GM12878 (cell line): ENCODE results near the gene MRM3. TPM values are rescaled to one million over a fixed set of nuclear protein-coding genes. Genes with fewer than 3 reads are reported as not detected.

Source experiments
- ASH2L ChIP-seq: fragments of 300-600, 200-600 bp; sonication (generic); IDR thresholded peaks from 2 replicates; pipeline ENCODE4 v1.6.1; 2017; ENCODE audit warnings: low read depth, mild to moderate bottlenecking, borderline replicate concordance
- BHLHE40 ChIP-seq, 2 experiments: fragments of 450-650 bp in 1 of 2; IDR thresholded peaks; 2 replicates each; pipeline ENCODE4 v1.6.1; 2011 to 2017; ENCODE audit warnings: low read depth in 2 of 2, borderline replicate concordance in 1 of 2, improper control_type of control experiment in 1 of 2, low read length in 1 of 2, mild to moderate bottlenecking in 1 of 2
- EGR1 ChIP-seq, 2 experiments: IDR thresholded peaks; 1 replicate in 1 of 2; 2 replicates in 1 of 2; pipeline ENCODE4 v1.6.1; 2011 to 2012; ENCODE audit warnings: low read depth in 2 of 2, low read length in 2 of 2, borderline replicate concordance in 1 of 2, mild to moderate bottlenecking in 1 of 2, moderate library complexity in 1 of 2
- HDAC6 ChIP-seq: fragments of 200-600 bp; sonication (generic); IDR thresholded peaks from one replicate; pipeline ENCODE4 v1.8.0; 2017; ENCODE audit warnings: antibody characterized with exemption; ENCODE audit not compliant: unreplicated experiment
- NFXL1 ChIP-seq: fragments of 450-650 bp; IDR thresholded peaks from 2 replicates; pipeline ENCODE4 v1.6.1; 2017; ENCODE audit warnings: antibody characterized with exemption, mild to moderate bottlenecking, borderline replicate concordance
- NR2C1 ChIP-seq: fragments of 450-650 bp; IDR thresholded peaks from 2 replicates; pipeline ENCODE4 v1.6.1; 2017; ENCODE audit warnings: antibody characterized with exemption, mild to moderate bottlenecking, moderate library complexity
- RB1 ChIP-seq: fragments of 450-650 bp; formaldehyde crosslinking; IDR thresholded peaks from 2 replicates; pipeline ENCODE4 v1.6.1; 2017; ENCODE audit warnings: mild to moderate bottlenecking, borderline replicate concordance
- SIX5 ChIP-seq: IDR thresholded peaks from 2 replicates; pipeline ENCODE4 v1.6.1; 2011; ENCODE audit warnings: mild to moderate bottlenecking, low read depth, low read length, moderate library complexity; ENCODE audit not compliant: severe bottlenecking
- STAT3 ChIP-seq: IDR thresholded peaks from 2 replicates; pipeline ENCODE4 v1.6.1; 2011; ENCODE audit warnings: low read depth, low read length, improper control_type of control experiment
- TARDBP ChIP-seq: IDR thresholded peaks from 2 replicates; pipeline ENCODE4 v1.6.1; 2016; ENCODE audit warnings: borderline replicate concordance
- TCF12 ChIP-seq: IDR thresholded peaks from 2 replicates; pipeline ENCODE4 v1.6.1; 2011; ENCODE audit warnings: low read depth, mild to moderate bottlenecking, low read length
- TCF7 ChIP-seq: IDR thresholded peaks from 2 replicates; pipeline ENCODE4 v1.6.1; 2014; ENCODE audit warnings: antibody characterized with exemption, borderline replicate concordance
- ZNF207 ChIP-seq: fragments of 450-650 bp; IDR thresholded peaks from 2 replicates; pipeline ENCODE4 v1.6.1; 2014; ENCODE audit warnings: antibody characterized with exemption, mild to moderate bottlenecking, borderline replicate concordance
- polyA plus RNA-seq, 11 experiments: library from polyadenylated mRNA; depleted of rRNA in 4 of 11; unstranded in 6 of 11; stranded (reverse) in 5 of 11; fragments of >200 nt; fragmentation: Nextera tagmentation in 4 of 11; fragmentation: Illumina TruSeq in 1 of 11; extraction: Ambion mirVana in 4 of 11; extraction: Trizol in 1 of 11; gene quantifications; 1 replicate in 1 of 11; 2 replicates in 10 of 11; pipeline versions ENCODE4 v1.2.1 to v1.2.3, GENCODE V29; 2011 to 2016; ENCODE audit warnings: inconsistent platforms in 2 of 11, missing spikeins in 2 of 11, low read depth in 1 of 11
- total RNA-seq, 4 experiments: library from RNA; depleted of rRNA in 3 of 4; stranded (reverse); fragments of >200 nt in 3 of 4; fragmentation: Illumina TruSeq in 1 of 4; extraction: Trizol in 1 of 4; gene quantifications; 2 replicates each; pipeline versions ENCODE4 v1.2.1 to v1.2.3, GENCODE V29; 2013 to 2021
- TF ChIP-seq, protein P1 (sequence below): fragments of 450-650 bp; IDR thresholded peaks from 2 replicates; pipeline ENCODE4 v1.6.1; 2018; ENCODE audit warnings: mild to moderate bottlenecking, low read depth, moderate library complexity; ENCODE audit not compliant: partially characterized antibody
- TF ChIP-seq, protein P2 (sequence below): fragments of 450-650 bp; IDR thresholded peaks from 2 replicates; pipeline ENCODE4 v1.6.1; 2017; ENCODE audit warnings: low read depth, mild to moderate bottlenecking, moderate library complexity
- TF ChIP-seq, protein P3 (sequence below): IDR thresholded peaks from 2 replicates; pipeline ENCODE4 v1.6.1; 2011; ENCODE audit warnings: mild to moderate bottlenecking, low read depth, low read length, moderate library complexity; ENCODE audit not compliant: insufficient replicate concordance
- TF ChIP-seq, protein P4 (sequence below): fragments of 450-650 bp; formaldehyde crosslinking; IDR thresholded peaks from 2 replicates; pipeline ENCODE4 v1.4.0; 2020; ENCODE audit warnings: mild to moderate bottlenecking, moderate library complexity
- TF ChIP-seq, protein P5 (sequence below): IDR thresholded peaks from 2 replicates; pipeline ENCODE4 v1.6.1; 2012; ENCODE audit warnings: low read length, inconsistent platforms

Gene MRM3
- total and polyA plus RNA-seq, 10 of the 15 experiments (the other 5 are each of a cell fraction or from before 2014, with no cell fraction given), result 2.3 to 48.9 (median 26.6) TPM

DNA sequence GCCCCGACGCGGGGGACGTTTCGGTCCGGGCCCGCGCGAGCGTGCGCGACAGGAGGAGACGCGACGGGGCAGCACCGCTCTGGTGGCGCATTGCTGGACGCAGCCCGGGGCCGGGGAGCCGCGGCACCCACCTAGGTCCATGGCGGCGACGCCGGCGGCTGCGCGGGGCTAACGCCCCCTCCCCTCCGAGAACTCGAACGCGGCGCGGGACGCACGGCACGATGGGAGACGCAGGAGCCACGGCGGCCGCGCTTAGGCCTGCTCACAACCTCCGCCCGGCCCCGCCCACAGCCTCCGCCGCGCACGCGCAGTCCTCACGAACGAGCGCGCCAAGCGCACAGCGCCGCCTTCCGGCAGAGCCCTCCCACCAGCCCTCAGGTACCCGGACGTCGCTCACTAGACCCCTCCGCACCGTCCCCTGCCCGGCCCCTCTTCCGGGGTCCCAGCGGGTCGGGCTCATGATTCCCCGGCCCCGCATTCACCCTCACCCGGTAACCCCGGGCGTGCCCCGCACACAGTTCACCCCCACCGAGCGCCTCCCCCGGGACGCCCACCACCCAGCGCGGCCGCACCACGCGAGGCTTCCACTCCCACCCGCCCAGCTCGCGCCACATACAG lies 30.0 kb upstream of the MRM3 start, which contains the start of gene GEMIN4 (continued):
- TF ChIP-seq SIX5 (peak; percentile 2), EGR1 (IDR thresholded peaks at IDR 0.05; ENCODE audit: borderline replicate concordance in 1 of 2, low read depth in 2 of 2, low read length in 2 of 2) (peak; percentile 24 to 43; a peak in 2 of 3 replicates), STAT3 (no peak), TARDBP (no peak), NFXL1 (peak; percentile 47; the same call in 1 of the 2 replicates), NR2C1 (peak; percentile 37; the same call in 1 of the 2 replicates), ASH2L (no peak), RB1 (peak; percentile 91), TCF7 (no peak), ZNF207 (peak; percentile 68), HDAC6 (peak; percentile 56), BHLHE40 (IDR thresholded peaks at IDR 0.05; ENCODE audit: borderline replicate concordance in 1 of 2, low read depth in 2 of 2, low read length in 1 of 2) (peak; percentile 21 to 71; a peak in 2 of 4 replicates), TCF12 (no peak)
- TF ChIP-seq, protein P1, sequence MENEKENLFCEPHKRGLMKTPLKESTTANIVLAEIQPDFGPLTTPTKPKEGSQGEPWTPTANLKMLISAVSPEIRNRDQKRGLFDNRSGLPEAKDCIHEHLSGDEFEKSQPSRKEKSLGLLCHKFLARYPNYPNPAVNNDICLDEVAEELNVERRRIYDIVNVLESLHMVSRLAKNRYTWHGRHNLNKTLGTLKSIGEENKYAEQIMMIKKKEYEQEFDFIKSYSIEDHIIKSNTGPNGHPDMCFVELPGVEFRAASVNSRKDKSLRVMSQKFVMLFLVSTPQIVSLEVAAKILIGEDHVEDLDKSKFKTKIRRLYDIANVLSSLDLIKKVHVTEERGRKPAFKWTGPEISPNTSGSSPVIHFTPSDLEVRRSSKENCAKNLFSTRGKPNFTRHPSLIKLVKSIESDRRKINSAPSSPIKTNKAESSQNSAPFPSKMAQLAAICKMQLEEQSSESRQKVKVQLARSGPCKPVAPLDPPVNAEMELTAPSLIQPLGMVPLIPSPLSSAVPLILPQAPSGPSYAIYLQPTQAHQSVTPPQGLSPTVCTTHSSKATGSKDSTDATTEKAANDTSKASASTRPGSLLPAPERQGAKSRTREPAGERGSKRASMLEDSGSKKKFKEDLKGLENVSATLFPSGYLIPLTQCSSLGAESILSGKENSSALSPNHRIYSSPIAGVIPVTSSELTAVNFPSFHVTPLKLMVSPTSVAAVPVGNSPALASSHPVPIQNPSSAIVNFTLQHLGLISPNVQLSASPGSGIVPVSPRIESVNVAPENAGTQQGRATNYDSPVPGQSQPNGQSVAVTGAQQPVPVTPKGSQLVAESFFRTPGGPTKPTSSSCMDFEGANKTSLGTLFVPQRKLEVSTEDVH, result no peak
- TF ChIP-seq, protein P2, sequence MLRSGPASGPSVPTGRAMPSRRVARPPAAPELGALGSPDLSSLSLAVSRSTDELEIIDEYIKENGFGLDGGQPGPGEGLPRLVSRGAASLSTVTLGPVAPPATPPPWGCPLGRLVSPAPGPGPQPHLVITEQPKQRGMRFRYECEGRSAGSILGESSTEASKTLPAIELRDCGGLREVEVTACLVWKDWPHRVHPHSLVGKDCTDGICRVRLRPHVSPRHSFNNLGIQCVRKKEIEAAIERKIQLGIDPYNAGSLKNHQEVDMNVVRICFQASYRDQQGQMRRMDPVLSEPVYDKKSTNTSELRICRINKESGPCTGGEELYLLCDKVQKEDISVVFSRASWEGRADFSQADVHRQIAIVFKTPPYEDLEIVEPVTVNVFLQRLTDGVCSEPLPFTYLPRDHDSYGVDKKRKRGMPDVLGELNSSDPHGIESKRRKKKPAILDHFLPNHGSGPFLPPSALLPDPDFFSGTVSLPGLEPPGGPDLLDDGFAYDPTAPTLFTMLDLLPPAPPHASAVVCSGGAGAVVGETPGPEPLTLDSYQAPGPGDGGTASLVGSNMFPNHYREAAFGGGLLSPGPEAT, result no peak
- TF ChIP-seq, protein P3, sequence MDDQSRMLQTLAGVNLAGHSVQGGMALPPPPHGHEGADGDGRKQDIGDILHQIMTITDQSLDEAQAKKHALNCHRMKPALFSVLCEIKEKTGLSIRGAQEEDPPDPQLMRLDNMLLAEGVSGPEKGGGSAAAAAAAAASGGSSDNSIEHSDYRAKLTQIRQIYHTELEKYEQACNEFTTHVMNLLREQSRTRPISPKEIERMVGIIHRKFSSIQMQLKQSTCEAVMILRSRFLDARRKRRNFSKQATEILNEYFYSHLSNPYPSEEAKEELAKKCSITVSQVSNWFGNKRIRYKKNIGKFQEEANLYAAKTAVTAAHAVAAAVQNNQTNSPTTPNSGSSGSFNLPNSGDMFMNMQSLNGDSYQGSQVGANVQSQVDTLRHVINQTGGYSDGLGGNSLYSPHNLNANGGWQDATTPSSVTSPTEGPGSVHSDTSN, result no peak
- TF ChIP-seq, protein P4, sequence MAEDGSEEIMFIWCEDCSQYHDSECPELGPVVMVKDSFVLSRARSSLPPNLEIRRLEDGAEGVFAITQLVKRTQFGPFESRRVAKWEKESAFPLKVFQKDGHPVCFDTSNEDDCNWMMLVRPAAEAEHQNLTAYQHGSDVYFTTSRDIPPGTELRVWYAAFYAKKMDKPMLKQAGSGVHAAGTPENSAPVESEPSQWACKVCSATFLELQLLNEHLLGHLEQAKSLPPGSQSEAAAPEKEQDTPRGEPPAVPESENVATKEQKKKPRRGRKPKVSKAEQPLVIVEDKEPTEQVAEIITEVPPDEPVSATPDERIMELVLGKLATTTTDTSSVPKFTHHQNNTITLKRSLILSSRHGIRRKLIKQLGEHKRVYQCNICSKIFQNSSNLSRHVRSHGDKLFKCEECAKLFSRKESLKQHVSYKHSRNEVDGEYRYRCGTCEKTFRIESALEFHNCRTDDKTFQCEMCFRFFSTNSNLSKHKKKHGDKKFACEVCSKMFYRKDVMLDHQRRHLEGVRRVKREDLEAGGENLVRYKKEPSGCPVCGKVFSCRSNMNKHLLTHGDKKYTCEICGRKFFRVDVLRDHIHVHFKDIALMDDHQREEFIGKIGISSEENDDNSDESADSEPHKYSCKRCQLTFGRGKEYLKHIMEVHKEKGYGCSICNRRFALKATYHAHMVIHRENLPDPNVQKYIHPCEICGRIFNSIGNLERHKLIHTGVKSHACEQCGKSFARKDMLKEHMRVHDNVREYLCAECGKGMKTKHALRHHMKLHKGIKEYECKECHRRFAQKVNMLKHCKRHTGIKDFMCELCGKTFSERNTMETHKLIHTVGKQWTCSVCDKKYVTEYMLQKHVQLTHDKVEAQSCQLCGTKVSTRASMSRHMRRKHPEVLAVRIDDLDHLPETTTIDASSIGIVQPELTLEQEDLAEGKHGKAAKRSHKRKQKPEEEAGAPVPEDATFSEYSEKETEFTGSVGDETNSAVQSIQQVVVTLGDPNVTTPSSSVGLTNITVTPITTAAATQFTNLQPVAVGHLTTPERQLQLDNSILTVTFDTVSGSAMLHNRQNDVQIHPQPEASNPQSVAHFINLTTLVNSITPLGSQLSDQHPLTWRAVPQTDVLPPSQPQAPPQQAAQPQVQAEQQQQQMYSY (CRISPR knock-in tag), result no peak
- TF ChIP-seq, protein P5, sequence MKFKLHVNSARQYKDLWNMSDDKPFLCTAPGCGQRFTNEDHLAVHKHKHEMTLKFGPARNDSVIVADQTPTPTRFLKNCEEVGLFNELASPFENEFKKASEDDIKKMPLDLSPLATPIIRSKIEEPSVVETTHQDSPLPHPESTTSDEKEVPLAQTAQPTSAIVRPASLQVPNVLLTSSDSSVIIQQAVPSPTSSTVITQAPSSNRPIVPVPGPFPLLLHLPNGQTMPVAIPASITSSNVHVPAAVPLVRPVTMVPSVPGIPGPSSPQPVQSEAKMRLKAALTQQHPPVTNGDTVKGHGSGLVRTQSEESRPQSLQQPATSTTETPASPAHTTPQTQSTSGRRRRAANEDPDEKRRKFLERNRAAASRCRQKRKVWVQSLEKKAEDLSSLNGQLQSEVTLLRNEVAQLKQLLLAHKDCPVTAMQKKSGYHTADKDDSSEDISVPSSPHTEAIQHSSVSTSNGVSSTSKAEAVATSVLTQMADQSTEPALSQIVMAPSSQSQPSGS, result no peak
